NCI-H460 (cell line): ENCODE data around the gene PRDM10. TPM values are rescaled to one million over a fixed set of nuclear protein-coding genes. Genes with fewer than 3 reads are reported as not detected.

Experiments used
- DNase-seq: peaks from one replicate; pipeline ENCODE4 v3.0.0-alpha.2; 2016; ENCODE audit warnings: low read depth; ENCODE audit errors: extremely low read depth
- total RNA-seq: library from RNA; depleted of rRNA; stranded (reverse); fragments of >200 nt; shearing (Covaris generic); gene quantifications from 2 replicates; pipeline ENCODE4 v1.2.3, GENCODE V29; 2014

PRDM10 gene
- total RNA-seq, 1 experiment from 2014 or later: 4.8 TPM

DNA sequence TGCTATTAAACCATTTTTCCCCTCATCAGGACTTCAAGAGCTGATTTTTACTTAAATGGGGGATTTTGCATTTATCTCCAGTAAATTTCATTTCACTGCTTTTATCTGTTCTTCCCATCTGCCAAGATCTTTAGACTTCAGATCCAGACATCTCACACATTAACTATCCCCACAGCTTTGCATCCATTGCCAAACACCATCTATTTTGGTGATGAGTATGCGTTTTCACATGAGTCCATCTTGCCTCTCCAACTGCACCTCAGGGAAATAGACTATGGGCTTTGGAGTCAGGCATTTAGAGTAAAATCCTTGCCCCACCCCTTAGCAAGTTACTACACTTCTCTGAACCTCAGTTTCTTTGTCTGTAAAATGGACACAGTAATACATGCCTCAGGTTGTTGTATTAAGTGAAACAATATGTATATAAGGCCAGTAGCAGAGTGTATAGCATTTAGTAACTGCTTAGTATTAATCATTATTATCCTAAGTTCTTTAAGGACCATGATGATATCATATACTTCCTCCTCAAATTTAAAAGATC, 53.6 kb downstream of the PRDM10 start:
- DNase-seq: no peak

DNA sequence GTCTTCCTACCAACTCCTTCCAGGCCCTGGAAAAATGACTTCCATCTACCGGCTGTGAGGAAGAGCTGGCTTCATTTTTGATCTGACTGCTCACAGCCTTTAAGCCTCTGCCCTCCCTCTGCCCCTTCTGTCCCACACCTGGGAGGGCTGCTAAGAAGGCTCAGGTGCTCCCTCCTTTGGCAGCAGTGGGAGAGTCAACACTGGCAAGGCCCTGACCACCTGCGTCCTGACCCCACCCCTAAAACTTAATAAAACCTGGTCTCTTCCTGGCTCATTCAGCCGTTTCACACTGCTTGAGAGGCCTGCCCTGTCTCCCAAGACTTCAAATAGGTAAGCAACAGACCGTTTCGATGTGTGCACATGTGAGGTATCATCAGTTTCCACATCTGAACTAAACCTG, 55.2 kb downstream of the PRDM10 start:
- DNase-seq: no peak

DNA sequence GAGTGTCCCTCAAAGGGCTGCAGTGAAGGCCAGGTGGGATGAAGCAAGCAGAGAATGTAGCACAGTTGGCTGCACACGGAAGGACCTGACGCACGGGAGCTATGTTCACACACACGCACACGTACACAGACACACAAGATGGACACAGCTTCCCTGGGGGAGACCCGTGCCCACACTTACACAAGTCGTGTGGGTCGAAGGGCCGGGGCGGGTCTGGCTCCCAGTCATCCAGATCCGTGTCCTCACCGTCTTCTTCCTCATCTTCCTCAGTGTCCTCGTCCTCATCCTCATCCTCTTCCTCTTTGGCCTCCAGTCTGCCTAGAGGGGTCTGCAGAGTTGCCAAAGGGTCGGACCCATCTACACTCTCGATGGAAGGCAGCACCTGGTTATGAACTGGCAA, 55.7 kb downstream of the PRDM10 start:
- no peak for DNase-seq

DNA sequence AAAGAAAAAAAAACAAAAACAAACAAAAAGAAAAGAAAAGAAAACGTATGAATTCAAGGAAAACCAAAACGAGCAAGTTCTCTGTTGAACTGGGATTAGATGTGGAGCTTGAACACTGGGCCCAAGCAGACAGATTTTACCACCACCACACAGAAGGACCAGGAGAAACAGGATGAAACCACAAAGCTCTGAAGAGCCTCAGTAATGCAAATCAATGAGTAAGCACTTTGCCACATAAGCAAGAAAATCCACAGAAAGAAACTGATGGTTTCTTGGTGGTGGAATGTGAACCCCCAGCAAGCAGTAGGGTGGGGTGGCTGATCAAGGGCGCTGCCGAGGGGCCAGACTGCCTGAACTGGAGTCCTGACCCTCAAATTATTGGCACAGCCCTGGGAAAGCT, 56.4 kb downstream of the PRDM10 start:
- no peak for DNase-seq

DNA sequence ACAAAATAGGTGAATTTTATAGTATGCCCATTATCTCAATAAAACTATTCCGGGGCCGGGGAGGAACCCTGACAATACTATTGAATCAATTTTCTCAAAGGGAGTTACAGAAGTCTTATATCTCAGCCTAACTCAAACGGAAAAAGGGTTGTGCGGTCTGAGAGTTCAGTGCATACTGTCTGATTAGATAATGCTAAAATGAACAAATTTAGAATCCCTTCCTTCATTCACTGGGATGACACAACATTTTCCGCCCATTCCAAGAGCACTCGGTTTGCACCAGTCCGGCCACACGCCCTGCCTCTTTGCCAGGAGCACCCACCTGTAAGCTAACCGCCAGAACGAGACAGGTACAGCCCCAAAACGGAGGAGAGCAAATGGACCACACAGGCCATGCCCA, 57.3 kb downstream of the PRDM10 start:
- no peak for DNase-seq

DNA sequence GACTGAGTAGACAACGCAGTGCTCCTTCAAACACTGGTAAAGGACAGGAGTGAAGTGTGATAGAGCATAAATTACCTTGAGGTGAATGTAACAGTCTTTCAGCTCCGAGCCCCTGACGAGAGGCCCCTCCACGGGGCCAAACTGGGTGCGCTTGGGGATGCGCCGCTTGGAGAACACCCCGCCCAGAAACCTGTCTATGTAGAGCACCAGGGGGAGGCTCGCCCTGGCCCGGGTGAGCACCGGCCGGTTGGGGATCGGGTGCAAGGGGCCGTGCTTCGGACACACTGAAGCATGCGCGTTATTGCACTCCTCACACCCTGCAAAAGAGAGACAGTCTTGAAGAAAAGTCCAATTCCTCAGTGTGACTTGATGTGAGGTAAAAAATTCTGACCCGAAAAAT, 57.9 kb downstream of the PRDM10 start:
- DNase-seq: no peak

DNA sequence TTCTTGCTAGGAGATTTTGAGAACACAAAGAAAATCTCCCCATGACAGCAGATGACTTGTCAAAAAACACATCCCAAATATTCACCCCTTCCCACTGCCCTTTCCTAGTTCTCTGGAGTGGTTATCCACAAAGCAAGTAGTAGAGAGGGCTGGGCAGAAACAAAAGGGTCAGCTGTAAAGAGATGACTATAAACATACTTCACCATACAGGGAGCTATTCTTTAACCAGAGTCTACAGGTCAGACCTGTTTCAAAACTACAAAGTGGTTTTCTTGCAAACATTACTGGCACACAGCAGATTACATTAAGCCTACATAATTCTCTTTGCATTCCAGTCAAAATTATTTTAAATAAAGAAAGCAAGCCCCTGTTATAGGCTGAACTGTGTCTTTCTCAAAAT, 59.6 kb downstream of the PRDM10 start:
- no peak for DNase-seq

DNA sequence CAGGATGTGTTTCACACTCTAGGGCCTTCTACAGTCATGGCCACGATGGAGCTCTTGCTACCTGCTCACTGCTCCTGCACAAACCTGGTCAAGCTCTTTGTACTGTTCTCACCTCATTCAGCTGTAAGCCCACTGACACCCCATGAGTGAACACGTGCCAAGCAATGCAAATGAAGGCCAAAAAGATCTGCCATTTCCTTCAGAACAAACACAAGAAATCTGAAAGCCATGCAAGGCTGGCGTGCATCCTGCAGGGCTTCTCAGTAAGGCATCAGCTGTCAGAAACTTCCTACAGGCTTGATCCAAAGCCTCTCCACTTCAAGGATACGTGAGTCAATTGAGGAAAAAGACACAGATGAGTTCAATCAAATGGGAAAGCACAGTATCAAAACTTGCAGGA, 63.1 kb downstream of the PRDM10 start:
- DNase-seq: no peak

GRCh38 chr11:129938764-129939163, 63.9 kb downstream of the PRDM10 start:
- DNase-seq: no peak

DNA sequence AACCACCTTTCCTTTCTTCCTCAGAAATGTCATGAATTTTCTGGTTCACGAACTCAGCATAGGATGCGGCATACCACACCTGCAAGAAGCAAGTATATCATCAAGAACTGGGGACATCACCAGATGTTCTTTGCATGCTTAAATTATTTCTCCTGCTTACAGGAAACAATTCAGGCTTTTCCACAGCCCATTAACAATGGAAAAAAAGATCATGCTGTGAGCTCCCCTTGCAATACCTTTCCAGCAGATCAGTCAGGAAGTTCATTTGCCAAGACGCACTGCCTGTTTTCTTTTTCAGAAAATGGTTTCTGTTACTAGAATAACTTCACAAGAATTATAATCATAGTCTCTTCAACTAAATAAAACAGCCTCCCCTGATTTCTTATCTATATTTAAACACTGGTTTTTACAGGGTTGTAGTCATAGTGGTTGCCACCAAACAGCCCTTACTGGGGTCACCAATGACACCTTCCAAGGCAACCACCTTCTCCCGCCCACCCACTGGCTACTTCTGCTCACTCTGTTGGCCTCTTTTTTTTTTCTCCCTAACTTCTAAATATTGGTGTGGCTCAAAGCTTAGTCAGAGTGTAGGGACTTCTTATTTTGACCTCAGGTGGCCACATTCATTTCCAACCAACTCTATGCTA, 64.9 kb downstream of the PRDM10 start:
- no peak for DNase-seq

DNA sequence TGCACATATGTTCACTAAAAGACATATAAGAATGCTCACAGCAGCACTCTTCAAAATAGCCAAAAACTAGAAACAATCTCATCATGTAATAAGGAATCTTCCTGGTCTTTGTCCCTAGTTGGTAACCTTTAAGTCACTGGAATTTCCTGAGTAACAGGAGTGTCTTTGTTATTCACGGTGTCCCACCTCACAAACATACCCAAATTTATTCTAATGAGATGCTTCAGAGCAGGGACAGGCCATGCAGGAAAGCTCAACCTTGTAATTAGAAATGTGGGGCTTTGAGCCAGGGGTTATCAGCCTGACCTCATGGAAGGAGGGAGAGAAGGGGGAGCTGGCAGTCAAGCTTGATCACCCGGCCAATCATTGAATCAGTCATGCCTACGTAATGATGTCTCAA, 66.9 kb downstream of the PRDM10 start:
- no peak for DNase-seq

GRCh38 chr11:129933891-129934290, 68.7 kb downstream of the PRDM10 start:
- no peak for DNase-seq

- DNase-seq: no peak
Measured at GRCh38 chr11:129933262-129933661, 69.4 kb downstream of the PRDM10 start.

- no peak for DNase-seq
Measured at GRCh38 chr11:129932381-129933067, 70.1 kb downstream of the PRDM10 start.

DNA sequence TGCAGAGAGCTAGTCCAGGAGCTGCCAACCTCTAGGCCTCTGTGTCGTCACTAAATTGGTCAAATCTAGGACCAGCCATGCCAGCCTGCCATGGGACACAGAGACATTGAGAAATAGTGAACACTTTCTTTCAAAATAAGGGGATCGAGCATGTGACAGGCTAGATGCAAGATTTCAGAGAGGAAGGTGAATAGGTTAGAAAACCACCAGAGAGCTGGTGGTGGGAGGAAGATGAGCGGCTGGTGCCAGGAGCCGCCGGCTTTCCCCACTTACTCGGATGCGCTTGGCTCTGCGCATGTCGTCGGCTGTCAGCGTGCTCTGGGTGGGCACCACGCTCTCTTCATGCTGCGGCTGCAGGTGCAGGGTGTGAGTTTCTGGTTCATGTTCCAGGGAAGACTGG, 71.9 kb downstream of the PRDM10 start:
- DNase-seq: no peak

- DNase-seq: no peak
Measured at GRCh38 chr11:129930296-129930695, 72.3 kb downstream of the PRDM10 start.

- no peak for DNase-seq
Measured at GRCh38 chr11:129929721-129930120, 72.9 kb downstream of the PRDM10 start.

DNA sequence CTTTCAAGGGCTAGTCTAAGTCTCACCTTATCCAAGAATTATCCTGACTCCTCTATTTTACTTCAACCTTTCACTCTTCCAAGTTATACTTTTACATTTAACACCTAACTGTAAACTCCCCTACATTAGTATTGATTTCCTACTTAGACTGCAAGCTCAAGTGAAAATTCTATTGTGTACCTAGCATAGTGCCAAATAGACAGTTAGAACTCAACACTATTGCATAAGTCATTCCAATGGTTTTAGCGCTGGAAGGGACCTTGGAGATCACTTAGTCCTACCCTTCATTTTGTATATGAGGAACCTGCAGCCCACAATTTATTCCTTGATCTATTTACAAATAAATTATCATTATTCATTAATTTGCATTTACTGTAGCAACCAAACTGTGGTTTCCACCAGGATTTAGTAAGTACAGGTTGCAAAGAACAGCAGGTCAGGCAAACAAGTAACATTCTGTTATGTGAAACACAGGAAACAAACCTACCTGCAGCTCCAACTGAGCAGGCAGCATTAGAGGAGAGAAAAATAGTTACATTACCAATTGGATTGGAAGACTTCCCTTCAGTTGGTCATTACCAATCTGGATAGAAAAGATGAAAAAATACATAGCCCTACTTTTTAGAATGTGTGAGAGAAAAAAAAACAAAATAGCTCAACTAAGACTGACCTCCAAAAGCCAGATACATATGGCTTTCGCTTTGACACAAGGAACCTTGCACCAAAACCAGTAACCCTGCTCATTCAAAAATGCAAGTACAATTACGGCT, 73.5 kb downstream of the PRDM10 start:
- DNase-seq: no peak

- DNase-seq: no peak
Measured at GRCh38 chr11:129922674-129923073, 80.0 kb downstream of the PRDM10 start.

GRCh38 chr11:129918361-129918760, 84.3 kb downstream of the PRDM10 start:
- no peak for DNase-seq

- DNase-seq: no peak
Measured at GRCh38 chr11:129917231-129917630, 85.4 kb downstream of the PRDM10 start.

DNA sequence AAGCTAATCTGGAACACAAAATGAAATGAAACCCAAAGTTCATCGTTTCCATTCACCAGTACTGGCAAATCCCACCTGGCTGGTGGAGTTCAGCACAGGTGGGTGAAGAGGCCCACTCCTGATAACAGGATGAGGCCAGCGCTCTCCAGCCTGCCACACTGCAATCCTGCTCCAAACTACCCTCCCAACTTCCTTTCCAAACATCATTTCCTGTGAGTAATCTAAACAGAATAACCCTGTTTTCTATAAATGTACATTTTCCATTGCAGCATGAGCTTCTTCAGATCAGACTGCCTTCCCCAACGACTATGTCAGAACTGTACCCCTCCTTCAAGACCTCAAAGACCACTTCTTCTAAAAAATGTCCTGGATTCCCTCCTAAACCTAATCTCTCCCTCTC, 91.3 kb downstream of the PRDM10 start:
- DNase-seq: no peak
